AG09319 (cell line): ENCODE data around the gene CPNE8.
"Not testable (repeated sequence)": the region's sequence is repeated elsewhere in the genome, so short reads cannot be mapped to it uniquely, and the experiment has no call there.

Experiments
- DNase-seq: peaks from one replicate; pipeline ENCODE4 v3.0.0-alpha.2; 2010; ENCODE audit warnings: low read depth; ENCODE audit errors: extremely low read depth
- CTCF ChIP-seq: IDR thresholded peaks from 2 replicates; pipeline ENCODE4 v1.5.1; 2011; ENCODE audit warnings: low read depth, mild to moderate bottlenecking, inconsistent platforms, low read length, moderate library complexity

Gene CPNE8

DNA sequence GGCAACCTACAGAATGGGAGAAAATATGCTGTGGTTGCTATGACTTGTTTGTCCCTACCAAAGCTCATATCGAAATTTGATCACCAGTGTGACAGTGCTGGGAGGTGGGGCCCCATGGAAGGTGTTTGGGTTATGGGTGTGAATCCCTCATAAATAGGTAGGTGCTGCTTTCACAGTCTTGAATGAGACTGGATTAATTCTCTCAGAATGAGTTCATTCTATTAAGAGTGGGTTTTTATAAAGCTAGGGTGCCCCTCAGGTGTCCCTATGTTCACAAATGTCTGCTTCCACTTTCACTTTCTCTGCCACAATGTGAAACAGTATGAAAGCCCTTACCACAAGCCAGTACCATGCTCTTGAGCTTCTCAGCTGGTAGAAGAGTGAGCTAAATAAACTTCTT is 133.5 kb downstream of the CPNE8 start:
- DNase-seq = no peak
- TF ChIP-seq CTCF = no peak

GRCh38 chr12:38761636-38762342 is 143.6 kb downstream of the CPNE8 start:
- TF ChIP-seq CTCF = no peak
- no peak for DNase-seq

DNA sequence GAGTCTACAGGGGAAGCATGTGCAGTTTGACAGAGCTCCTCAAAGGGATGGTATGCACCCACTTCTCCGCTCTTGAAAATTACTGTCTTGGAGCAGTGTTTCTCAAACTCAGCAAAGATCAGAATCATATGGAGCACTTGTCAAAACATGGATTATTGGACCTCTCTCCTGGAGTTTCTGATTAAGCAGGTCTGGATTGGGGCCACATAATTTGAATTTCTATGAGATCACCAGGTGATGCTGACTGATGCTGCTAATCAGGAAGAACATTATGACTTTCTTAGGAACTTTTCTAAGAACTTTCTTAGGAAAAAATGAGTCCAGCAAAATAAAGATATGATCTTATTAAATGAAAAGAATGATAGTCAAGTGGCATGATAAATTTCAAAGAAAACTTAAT is 144.3 kb downstream of the CPNE8 start:
- no peak for TF ChIP-seq CTCF

GRCh38 chr12:38759621-38760020 is 145.8 kb downstream of the CPNE8 start:
- TF ChIP-seq CTCF = no peak

More for the DNA sequence above, 144.3 kb downstream of the CPNE8 start:
- DNase-seq = no peak

GRCh38 chr12:38746744-38747143 is 158.6 kb downstream of the CPNE8 start:
- TF ChIP-seq CTCF = no peak
- no peak for DNase-seq

More at GRCh38 chr12:38759621-38760020, 145.8 kb downstream of the CPNE8 start:
- DNase-seq = no peak

- TF ChIP-seq CTCF = no peak
- no peak for DNase-seq
Measured at GRCh38 chr12:38745601-38746000, 159.8 kb downstream of the CPNE8 start.

DNA sequence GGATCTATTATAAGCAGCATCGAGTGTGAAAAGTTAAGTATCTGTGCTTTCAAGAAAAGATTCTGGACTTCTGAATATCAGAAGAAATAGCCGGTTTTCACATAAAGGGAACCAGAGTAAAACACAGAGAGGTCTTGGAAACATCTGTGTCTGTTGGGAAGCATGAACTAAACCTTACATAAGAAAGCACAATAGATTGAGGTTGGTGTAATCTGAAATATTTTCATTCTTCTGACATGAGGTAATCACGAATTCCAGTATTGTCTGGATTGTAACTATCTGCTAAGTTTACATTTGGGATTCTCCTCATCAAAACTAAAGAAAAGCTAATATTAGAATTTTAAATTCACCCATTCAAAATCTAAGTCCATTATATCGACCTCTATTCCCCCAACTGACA is 161.3 kb downstream of the CPNE8 start:
- no peak for DNase-seq
- TF ChIP-seq CTCF = no peak

DNA sequence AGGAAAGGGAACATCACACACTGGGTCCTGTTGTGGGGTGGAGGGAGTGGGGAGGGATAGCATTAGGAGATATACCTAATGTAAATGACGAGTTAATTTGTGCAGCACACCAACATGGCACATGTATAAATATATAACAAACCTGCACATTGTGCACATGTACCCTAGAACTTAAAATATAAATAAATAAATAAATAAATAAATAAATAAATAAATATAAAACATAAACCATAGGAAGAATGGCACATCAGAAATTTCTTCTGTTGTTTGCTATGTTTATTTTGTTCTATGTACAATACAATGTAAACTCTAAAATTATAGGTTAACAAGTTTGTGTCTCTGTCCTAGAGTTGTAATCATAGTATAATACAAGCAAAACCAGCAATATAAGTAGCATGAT is 162.9 kb downstream of the CPNE8 start:
- DNase-seq = not testable (repeated sequence)
